Cardiac fibroblast (primary cell): ENCODE measurements around the gene RPL4.

ENCODE experiments used
- DNase-seq, 2 donors: peaks; one replicate each; pipeline versions ENCODE4 v3.0.0 to v3.0.0-alpha.2; 2010; ENCODE audit warnings: low read depth in 2 of 2
- H3K4me3 ChIP-seq, 2 donors: replicated peaks in 1 of 2; 1 replicate in 1 of 2; 2 replicates in 1 of 2; pipeline ENCODE4 v1.5.1; 2011; ENCODE audit warnings: low read depth in 2 of 2, low read length in 2 of 2, mild to moderate bottlenecking in 2 of 2, moderate library complexity in 1 of 2
- TF ChIP-seq, protein P1 (sequence below): IDR thresholded peaks from one replicate; pipeline ENCODE4 v1.5.1; 2011; ENCODE audit warnings: low read depth, mild to moderate bottlenecking, low read length, inconsistent platforms

The RPL4 gene

DNA sequence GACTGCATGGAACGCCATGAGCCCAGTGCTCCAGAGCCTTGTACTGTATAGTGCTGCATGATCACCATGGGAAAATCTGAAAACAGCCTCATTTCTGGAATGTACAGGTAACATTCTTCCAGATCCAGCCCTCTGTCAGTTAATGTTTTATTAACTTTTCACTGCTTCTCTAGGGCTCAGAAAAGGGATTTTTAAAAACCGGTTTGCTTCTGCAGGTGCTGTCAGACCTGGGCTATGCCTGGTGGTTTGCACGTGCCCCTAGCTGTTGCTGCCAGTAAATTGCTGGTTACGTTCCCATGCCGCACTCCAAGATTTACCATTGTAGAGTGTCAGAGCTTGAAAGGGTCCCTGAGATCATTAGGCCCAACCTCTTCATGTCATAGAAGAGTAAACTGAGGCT is 16.1 kb downstream of the RPL4 start:
- H3K4me3 ChIP-seq, result no peak overlapping the region
- TF ChIP-seq, protein P1, sequence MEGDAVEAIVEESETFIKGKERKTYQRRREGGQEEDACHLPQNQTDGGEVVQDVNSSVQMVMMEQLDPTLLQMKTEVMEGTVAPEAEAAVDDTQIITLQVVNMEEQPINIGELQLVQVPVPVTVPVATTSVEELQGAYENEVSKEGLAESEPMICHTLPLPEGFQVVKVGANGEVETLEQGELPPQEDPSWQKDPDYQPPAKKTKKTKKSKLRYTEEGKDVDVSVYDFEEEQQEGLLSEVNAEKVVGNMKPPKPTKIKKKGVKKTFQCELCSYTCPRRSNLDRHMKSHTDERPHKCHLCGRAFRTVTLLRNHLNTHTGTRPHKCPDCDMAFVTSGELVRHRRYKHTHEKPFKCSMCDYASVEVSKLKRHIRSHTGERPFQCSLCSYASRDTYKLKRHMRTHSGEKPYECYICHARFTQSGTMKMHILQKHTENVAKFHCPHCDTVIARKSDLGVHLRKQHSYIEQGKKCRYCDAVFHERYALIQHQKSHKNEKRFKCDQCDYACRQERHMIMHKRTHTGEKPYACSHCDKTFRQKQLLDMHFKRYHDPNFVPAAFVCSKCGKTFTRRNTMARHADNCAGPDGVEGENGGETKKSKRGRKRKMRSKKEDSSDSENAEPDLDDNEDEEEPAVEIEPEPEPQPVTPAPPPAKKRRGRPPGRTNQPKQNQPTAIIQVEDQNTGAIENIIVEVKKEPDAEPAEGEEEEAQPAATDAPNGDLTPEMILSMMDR, result no peak
- no peak for DNase-seq

DNA sequence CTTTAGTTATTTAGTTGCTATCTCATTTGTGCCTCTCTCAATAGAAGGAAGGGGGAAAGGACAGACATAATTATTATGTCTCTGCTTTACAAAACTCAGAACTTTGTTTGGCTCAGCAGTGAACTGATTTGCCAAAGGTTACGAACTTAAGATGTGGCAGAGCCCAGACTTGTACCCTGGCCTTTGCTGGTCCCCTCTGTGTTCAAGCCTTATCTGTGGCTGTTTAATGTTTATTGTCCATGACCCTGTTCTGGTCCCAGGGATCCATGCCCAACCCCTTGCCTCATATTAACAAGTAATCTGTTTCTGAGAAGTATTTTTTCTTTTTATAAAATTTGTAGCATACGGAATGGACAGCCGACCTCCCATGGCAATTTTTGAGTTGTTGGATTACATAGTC is 17.8 kb downstream of the RPL4 start:
- DNase-seq, result no peak
- H3K4me3 ChIP-seq, result no peak overlapping the region
- TF ChIP-seq, protein P1, result no peak

DNA sequence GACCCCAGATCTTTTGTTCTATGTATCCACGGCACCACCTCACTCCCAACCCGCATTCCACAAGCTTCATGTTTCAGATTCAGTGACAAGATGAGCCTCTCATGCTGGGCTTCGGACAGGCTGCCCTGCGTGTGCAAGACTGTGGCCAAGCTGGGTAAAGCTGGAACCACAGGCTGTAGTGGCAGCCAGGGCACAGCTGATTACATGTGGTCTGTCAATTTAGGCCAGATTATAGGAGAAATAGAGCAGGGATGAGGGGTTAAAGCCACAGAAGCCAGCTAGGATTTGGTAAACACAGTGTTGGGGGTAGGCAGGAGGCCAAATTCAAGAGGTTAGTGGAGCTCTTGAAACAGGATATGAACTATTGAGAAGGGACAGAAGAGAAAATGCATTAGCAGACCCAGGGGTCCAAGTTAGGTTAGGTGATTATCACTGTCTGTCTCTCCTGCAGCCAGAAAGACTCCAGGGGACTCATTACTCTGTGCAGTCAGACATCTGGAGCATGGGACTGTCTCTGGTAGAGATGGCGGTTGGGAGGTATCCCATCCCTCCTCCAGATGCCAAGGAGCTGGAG is 20.0 kb downstream of the RPL4 start:
- H3K4me3 ChIP-seq, result no peak overlapping the region
- DNase-seq, result no peak
- TF ChIP-seq, protein P1, result no peak

DNA sequence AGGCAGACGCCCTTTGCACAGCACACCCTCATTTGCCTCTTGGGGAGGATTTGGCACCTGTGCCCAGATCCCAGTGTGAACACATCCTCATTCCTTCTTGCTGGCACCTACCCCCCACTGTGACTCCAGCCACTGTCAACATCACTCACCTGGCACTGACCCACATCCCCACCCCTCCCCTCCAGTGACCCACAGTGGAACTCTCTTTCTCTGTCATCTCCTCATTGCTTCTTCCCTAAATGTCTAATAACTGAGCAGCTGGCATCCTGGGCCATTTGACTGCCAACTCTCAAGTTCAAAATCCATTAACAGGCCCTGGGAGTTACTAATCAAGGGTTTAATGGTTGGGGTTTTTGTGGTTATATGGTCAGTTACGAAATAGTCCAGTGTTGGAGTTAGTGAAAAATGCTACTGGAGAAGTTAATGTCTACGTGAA is 21.5 kb downstream of the RPL4 start:
- TF ChIP-seq, protein P1, result no peak

DNA sequence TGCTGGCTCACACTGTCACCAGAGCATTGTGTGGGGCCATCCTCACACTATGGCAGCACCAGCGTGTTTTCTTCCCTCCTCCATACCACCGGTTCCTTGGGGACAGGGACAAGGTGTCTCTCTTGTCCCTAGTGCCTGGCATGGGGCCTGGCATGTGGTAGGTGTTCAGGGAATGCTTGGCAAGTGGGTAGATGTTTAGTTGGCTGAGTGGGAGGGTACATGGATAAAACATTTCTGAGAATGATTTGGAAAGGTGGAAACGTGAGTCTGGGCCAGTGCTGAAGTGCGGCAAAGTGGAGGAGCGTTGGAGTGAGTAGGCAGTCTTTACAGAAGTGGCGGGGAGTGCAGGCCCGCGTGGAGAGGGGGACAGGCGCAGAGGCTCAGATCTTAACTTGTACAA is 22.1 kb downstream of the RPL4 start:
- no peak for DNase-seq
- no peak overlapping the region for H3K4me3 ChIP-seq
- TF ChIP-seq, protein P1, result no peak

More for the DNA sequence above, 21.5 kb downstream of the RPL4 start:
- H3K4me3 ChIP-seq, result no peak overlapping the region
- DNase-seq, result peak; percentile 24 to 38

DNA sequence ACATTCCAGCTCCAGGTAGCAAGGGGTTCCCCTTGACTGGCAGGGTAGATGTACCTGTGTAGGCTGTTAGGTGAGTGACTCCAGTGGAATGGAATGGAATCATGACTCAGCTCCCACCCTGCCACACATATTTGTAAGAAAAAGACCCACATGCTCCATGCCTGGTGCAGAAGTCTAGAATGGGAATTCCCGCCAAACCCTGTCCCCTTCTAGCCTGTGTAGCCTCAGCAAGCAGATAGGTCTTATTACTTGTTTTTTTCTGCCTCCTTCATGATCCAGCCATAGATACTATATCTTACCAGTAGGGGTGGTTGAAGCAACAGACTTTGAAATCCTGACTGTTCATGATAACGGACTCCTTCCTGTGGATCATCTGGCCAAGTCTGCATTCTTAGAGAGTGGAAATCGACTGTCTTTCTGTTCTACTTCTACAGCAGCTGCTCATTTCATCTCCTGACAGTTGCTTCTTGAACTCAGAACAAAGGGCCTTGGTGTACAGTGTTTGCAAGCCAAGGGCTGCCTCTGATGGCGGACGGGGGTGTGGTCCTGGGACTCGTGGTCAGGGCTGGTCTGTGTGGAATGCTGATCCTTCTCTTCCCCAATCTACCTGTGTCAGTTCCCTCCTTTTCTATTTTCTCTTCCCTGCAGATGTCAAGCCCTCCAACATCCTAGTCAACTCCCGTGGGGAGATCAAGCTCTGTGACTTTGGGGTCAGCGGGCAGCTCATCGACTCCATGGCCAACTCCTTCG is 23.4 kb downstream of the RPL4 start:
- TF ChIP-seq, protein P1, result no peak
- H3K4me3 ChIP-seq, result no peak overlapping the region
- no peak for DNase-seq
